ENCODE results near the gene C1orf21.

GRCh38 chr1:184617433-184618029, 230.7 kb downstream of the C1orf21 start:
- TF ChIP-seq POLR2A (IDR thresholded peaks at IDR 0.05; ENCODE audit: low read length) (no peak), GATA1 (IDR thresholded peaks at IDR 0.05; ENCODE audit: low read depth, low read length) (no peak)
